Measurements from ENCODE around the gene DDC.

DDC gene

DNA sequence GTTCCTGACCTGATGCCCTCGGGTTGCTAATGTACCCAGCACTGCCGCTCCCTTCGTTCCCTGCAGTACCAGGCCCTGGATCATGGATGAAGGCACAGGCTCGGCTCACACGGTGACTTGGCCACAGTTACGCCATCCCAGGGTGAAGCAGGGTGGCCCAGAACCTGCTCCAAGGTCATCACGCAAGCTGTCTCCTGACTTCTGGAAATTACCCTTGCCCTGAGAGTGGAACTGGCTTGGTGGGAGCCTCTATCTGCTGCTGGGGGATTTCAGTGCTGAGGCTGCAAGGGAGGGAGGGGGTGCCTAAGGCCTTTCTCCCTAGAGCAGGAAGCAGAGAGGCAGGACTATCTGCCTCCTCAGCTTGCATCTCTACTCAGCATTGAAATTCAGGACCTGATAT is 151.6 kb downstream of the DDC start:
- TF ChIP-seq, protein P1, sequence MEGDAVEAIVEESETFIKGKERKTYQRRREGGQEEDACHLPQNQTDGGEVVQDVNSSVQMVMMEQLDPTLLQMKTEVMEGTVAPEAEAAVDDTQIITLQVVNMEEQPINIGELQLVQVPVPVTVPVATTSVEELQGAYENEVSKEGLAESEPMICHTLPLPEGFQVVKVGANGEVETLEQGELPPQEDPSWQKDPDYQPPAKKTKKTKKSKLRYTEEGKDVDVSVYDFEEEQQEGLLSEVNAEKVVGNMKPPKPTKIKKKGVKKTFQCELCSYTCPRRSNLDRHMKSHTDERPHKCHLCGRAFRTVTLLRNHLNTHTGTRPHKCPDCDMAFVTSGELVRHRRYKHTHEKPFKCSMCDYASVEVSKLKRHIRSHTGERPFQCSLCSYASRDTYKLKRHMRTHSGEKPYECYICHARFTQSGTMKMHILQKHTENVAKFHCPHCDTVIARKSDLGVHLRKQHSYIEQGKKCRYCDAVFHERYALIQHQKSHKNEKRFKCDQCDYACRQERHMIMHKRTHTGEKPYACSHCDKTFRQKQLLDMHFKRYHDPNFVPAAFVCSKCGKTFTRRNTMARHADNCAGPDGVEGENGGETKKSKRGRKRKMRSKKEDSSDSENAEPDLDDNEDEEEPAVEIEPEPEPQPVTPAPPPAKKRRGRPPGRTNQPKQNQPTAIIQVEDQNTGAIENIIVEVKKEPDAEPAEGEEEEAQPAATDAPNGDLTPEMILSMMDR (IDR thresholded peaks at IDR 0.05; ENCODE audit: control insufficient read depth, insufficient read depth, low read depth, low read length, missing control alignments), result no peak
- no peak overlapping the region for H3K4me3 ChIP-seq (ENCODE audit: control insufficient read depth, low read depth, low read length)
- no peak for DNase-seq (ENCODE audit: low read depth)

DNA sequence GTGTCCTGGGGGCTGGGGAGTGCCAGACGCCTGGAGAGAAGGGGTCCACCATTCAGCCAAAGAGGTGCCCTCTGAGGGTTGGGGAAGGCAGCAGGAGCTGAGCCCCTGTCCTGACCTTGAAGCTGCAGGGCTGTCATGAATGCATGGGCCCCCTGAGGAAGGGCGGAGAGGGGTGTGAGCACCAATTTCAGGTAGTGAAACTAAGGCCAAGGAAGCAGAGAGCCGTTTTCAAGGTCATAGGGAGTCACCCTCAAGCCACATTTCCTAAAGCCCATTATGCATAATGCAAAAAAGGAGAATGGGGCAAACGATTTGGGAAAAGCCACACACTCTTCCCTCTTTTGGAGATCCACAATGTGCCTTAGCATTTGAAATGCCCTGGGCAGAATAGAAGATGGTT is 152.2 kb downstream of the DDC start:
- H3K4me3 ChIP-seq (ENCODE audit: control insufficient read depth, low read depth, low read length), result no peak overlapping the region
- TF ChIP-seq, protein P1 (IDR thresholded peaks at IDR 0.05; ENCODE audit: control insufficient read depth, insufficient read depth, low read depth, low read length, missing control alignments), result no peak
- DNase-seq (ENCODE audit: low read depth), result no peak

DNA sequence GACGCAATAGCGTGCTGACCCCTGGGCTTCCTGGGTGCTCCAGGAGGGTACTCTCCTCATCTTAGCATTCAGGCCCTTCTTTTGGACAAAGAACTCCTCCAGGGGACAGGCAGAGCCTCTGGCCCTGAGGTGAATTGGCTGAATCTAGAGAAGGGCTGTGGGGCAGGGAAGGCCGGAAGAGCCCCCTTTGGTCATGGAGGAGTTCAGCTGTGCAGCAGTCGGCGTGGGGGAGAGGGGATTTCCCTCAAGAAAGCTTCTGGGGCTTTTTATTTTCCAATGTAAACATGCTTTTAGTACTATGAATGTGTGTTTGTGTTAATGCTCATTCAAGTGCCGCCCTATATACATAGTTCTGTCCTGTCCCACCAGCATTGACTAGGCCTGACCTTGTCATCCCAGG is 153.9 kb downstream of the DDC start:
- DNase-seq (ENCODE audit: low read depth), result no peak
- TF ChIP-seq, protein P1 (IDR thresholded peaks at IDR 0.05; ENCODE audit: control insufficient read depth, insufficient read depth, low read depth, low read length, missing control alignments), result no peak
- no peak overlapping the region for H3K4me3 ChIP-seq (ENCODE audit: control insufficient read depth, low read depth, low read length)

DNA sequence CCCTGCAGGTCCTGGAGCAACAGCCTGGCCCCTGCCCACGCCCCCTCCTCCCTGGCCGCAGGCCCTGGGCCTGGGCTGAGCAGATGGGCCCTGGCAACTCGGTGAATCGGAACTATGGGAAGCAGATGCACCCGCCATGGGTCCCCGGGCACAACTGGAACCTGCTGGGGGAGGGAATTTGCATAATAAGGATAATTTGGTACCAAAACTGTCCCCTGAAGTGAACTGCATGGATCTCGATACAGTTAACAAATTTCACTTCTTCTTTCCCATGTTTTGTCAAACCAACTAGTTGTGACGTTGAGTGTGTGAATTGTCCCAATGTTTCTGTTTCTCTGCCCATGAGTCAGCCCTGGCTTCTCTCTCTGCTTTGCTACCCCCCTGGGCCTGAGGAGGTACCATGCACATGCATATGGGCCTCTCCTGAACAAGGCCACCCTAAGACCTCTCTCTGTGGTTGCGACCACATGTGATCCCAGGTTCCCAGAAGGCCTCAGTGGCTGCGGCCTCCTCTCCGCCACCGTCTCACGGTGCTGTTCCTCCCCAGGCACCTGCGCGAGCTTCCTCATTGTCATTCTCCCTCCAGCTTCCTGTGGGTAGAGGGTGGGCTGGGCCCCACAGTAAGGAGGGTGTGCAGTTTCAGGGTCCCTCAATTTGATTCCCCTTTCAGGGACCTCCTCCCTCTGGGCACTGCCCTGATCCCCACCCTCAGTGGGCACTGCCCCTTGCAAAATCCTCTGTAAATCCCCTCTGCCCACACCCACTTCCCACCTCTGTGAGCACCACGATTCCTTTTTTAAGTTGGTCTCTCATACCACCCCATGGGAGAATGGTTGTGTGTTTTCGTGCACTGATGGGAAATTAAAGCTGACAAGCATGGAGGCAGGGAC is 155.1 kb downstream of the DDC start:
- no peak overlapping the region for H3K4me3 ChIP-seq (ENCODE audit: control insufficient read depth, low read depth, low read length)
- TF ChIP-seq, protein P1 (IDR thresholded peaks at IDR 0.05; ENCODE audit: control insufficient read depth, insufficient read depth, low read depth, low read length, missing control alignments), result no peak
- DNase-seq (ENCODE audit: low read depth), result no peak
